ENCODE results near the gene FOXE1.

Gene FOXE1

GRCh38 chr9:97852399-97853055 lies 499 bp upstream of the FOXE1 start:
- no peak for DNase-seq (ENCODE audit: low read depth in 1 of 2, low spot score in 1 of 2)
- Histone ChIP-seq H3K4me3 (replicated peaks; ENCODE audit: insufficient read depth, low read length) (no peak overlapping the region), H3K27me3 (ENCODE audit: insufficient read depth, poor library complexity, severe bottlenecking) (peaks cover 88% of the 10 kb centered on the region), H3K27ac (replicated peaks) (no peak overlapping the region)
- no peak for TF ChIP-seq REST (IDR thresholded peaks at IDR 0.05; ENCODE audit: insufficient replicate concordance, low read depth)
- no peak for TF ChIP-seq SPI1 (IDR thresholded peaks at IDR 0.05; ENCODE audit: borderline replicate concordance, low read depth)
- no peak for TF ChIP-seq POLR2AphosphoS5 (IDR thresholded peaks at IDR 0.05; ENCODE audit: low read depth)
- TF ChIP-seq, protein P1, sequence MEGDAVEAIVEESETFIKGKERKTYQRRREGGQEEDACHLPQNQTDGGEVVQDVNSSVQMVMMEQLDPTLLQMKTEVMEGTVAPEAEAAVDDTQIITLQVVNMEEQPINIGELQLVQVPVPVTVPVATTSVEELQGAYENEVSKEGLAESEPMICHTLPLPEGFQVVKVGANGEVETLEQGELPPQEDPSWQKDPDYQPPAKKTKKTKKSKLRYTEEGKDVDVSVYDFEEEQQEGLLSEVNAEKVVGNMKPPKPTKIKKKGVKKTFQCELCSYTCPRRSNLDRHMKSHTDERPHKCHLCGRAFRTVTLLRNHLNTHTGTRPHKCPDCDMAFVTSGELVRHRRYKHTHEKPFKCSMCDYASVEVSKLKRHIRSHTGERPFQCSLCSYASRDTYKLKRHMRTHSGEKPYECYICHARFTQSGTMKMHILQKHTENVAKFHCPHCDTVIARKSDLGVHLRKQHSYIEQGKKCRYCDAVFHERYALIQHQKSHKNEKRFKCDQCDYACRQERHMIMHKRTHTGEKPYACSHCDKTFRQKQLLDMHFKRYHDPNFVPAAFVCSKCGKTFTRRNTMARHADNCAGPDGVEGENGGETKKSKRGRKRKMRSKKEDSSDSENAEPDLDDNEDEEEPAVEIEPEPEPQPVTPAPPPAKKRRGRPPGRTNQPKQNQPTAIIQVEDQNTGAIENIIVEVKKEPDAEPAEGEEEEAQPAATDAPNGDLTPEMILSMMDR (IDR thresholded peaks at IDR 0.05; ENCODE audit: insufficient read depth, low read length), result no peak

- Histone ChIP-seq H3K4me3 (replicated peaks; ENCODE audit: insufficient read depth, low read length) (peak overlapping the region; percentile 46), H3K27me3 (ENCODE audit: insufficient read depth, poor library complexity, severe bottlenecking) (peaks cover 82% of the 10 kb centered on the region), H3K27ac (replicated peaks) (no peak overlapping the region)
- no peak for TF ChIP-seq REST (IDR thresholded peaks at IDR 0.05; ENCODE audit: insufficient replicate concordance, low read depth)
- no peak for TF ChIP-seq GABPA (IDR thresholded peaks at IDR 0.05; ENCODE audit: low read depth)
- TF ChIP-seq, protein P1 (IDR thresholded peaks at IDR 0.05; ENCODE audit: insufficient read depth, low read length), result peak; percentile 8
- no peak for TF ChIP-seq POLR2AphosphoS5 (IDR thresholded peaks at IDR 0.05; ENCODE audit: low read depth)
- peak; percentile 69 for TF ChIP-seq SPI1 (IDR thresholded peaks at IDR 0.05; ENCODE audit: borderline replicate concordance, low read depth)
- peak; percentile 82 to 84 for DNase-seq (ENCODE audit: low read depth in 1 of 2, low spot score in 1 of 2)
These were observed 1.0 kb downstream of the FOXE1 start for GRCh38 chr9:97853844-97854695.

- no peak overlapping the region for H3K27ac ChIP-seq (replicated peaks)
- TF ChIP-seq REST (IDR thresholded peaks at IDR 0.05; ENCODE audit: insufficient replicate concordance, low read depth) (no peak), SPI1 (IDR thresholded peaks at IDR 0.05; ENCODE audit: borderline replicate concordance, low read depth) (no peak), POLR2AphosphoS5 (IDR thresholded peaks at IDR 0.05; ENCODE audit: low read depth) (no peak), GABPA (IDR thresholded peaks at IDR 0.05; ENCODE audit: low read depth) (no peak)
- TF ChIP-seq, protein P1 (IDR thresholded peaks at IDR 0.05; ENCODE audit: insufficient read depth, low read length), result no peak
- peak overlapping the region; percentile 46 for H3K4me3 ChIP-seq (replicated peaks; ENCODE audit: insufficient read depth, low read length)
- DNase-seq (ENCODE audit: low read depth in 1 of 2, low spot score in 1 of 2), result no peak
- H3K27me3 ChIP-seq (ENCODE audit: insufficient read depth, poor library complexity, severe bottlenecking), result peaks cover 81% of the 10 kb centered on the region
These were observed 1.9 kb downstream of the FOXE1 start for GRCh38 chr9:97854696-97855485.
